ENCODE results near the gene SLC23A1.

The SLC23A1 gene

DNA sequence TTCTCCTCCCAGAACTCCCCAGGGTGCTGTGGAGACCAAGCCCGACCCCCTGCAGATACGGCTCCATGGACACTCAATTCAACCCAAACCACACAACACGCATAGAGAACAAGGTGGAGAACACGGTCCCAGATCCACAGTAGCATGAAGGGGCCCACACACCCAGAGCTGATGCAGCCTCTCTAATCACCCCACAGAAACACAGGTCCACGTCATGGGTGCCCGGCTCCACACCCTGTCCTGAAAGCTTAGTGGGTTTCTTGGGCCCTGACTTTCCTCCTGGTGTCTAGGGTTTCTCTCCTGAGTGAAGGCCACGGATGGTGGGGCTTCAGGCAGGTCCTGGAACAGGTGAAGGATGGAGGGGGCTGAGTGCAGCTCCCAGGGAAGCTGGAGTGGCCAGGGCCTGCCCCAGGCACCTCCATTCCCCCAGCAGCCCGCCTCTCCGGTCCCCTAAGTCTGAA is 1.5 kb upstream of the SLC23A1 start:
- H3K4me3 ChIP-seq (ENCODE audit: low read length) = peak overlapping the region; percentile 54
- DNase-seq (ENCODE audit: low read depth) = no peak
- TF ChIP-seq CTCF (conservative IDR thresholded peaks at IDR 0.05; ENCODE audit: low read length) = no peak

DNA sequence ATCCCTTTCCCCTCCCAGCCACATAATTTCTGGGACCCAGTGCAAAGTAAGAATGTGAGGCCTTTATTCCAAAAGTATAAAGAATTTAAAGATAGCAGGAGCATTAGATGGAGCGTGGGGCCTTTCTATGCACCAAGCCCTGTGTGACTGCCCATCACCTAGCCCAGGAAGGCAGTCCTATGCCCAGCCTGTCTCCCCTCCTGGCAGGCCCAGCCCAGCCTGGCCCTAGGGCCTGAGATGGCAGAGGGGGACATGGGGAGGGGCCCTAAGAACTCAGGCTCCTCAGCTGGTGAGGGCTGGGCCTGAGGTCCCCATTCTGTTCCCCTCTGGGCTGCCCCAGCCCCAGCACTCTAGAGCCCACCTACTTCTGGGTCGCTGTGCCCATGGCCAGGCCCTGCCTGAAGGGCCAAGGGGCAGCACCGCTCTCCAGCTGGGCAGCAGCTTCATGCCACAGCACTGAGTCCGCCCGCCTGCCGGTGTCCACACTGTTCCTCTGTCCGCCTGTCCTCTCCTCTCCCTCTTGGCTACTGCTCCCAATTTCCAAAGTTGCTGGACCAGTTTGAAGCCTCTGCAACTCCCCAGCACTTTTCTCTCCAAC is 995 bp upstream of the SLC23A1 start:
- no peak for TF ChIP-seq CTCF (conservative IDR thresholded peaks at IDR 0.05; ENCODE audit: low read length)
- H3K4me3 ChIP-seq (ENCODE audit: low read length) = no peak overlapping the region
- no peak for DNase-seq (ENCODE audit: low read depth)

- DNase-seq (ENCODE audit: low read depth) = no peak
- H3K4me3 ChIP-seq (ENCODE audit: low read length) = no peak overlapping the region
- no peak for TF ChIP-seq CTCF (conservative IDR thresholded peaks at IDR 0.05; ENCODE audit: low read length)
These were observed 290 bp downstream of the SLC23A1 start for GRCh38 chr5:139382807-139383206.

DNA sequence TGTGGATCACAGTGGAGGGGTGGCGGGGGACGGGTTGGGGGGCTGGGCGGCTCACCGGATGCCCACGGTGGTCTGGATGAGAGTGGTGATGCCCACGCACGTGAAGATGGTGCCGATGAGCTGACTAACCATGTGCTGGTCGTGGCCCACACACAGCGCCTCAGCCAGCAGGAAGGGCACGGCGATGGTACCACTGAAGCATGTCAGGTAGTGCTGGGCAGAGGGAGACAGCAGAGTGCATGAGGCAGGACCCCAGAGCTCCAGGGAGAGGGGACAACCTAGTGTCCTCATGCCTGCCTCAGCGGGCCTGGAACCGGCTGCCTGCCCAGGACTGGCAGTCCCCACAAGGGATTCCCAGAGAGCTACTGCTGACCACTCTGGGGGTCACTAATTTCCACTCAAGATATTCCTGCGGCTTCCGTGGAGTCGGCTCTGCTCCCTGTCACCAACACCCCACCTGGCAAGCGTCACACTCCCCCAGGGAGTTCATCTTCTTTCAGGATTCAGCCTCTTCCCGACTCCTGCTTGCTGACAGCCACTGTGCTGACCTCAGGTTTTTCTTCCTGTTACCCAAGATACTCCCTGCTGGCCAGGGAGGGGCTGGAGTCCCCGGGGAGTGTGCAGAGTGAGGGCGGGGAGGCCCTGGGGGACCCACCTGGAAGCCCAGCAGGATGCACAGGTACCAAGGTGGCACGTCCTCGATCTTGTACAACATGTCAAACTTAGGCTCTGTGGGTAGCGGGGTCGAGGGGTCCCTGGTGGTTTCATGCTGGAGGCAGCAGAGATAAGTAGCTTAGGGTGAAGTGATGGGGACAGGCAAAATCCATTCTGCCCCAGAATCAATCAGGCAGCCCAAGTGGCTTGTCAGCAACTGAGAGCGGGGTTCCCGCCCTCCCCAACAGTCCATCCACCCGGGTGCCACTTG is 998 bp downstream of the SLC23A1 start:
- no peak overlapping the region for H3K4me3 ChIP-seq (ENCODE audit: low read length)
- no peak for TF ChIP-seq CTCF (conservative IDR thresholded peaks at IDR 0.05; ENCODE audit: low read length)
- no peak for DNase-seq (ENCODE audit: low read depth)

GRCh38 chr5:139379626-139380449 is 3.3 kb downstream of the SLC23A1 start:
- H3K4me3 ChIP-seq (ENCODE audit: low read length) = no peak overlapping the region
- no peak for TF ChIP-seq CTCF (conservative IDR thresholded peaks at IDR 0.05; ENCODE audit: low read length)
- DNase-seq (ENCODE audit: low read depth) = no peak

DNA sequence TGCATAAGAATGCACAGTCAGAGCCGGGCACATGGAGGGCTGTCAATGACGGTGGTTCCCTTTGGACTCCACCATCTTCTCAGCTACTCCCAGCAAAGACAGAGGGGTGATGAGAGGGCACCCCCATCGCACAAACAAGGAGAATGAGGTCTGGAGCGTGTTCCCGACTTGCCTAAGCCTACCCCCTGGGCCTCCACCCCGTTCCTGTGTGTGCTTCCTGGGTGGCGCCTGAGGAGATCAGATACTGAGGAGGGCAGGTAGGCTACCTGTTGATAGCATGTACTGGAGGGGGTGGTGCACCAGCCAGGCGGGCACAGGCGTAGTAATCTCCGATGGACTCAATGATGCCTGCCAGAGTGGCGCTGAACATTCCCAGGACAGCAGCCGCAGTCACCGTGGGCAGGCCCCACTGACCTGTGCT is 4.1 kb downstream of the SLC23A1 start:
- no peak overlapping the region for H3K4me3 ChIP-seq (ENCODE audit: low read length)
- no peak for TF ChIP-seq CTCF (conservative IDR thresholded peaks at IDR 0.05; ENCODE audit: low read length)
- no peak for DNase-seq (ENCODE audit: low read depth)

All from AG10803 (cell line).